Left forelimb (tissue), 1 donor: ENCODE measurements around the gene TMPRSS2.

Experiments used
- DNase-seq: peaks from one replicate; pipeline ENCODE4 v3.0.0-alpha.2; 2018; ENCODE audit warnings: low spot score

The TMPRSS2 gene

GRCh38 chr21:41447356-41447755 lies 60.6 kb downstream of the TMPRSS2 start:
- DNase-seq, result no peak

- no peak for DNase-seq
Observed at GRCh38 chr21:41446586-41446985, 61.4 kb downstream of the TMPRSS2 start.

- no peak for DNase-seq
Observed at GRCh38 chr21:41445465-41445862, 62.5 kb downstream of the TMPRSS2 start.

GRCh38 chr21:41444703-41445464 lies 63.1 kb downstream of the TMPRSS2 start:
- no peak for DNase-seq

- no peak for DNase-seq
Observed at GRCh38 chr21:41443562-41443961, 64.4 kb downstream of the TMPRSS2 start.

- DNase-seq, result no peak
Observed at GRCh38 chr21:41442481-41443186, 65.3 kb downstream of the TMPRSS2 start.

- DNase-seq, result no peak
Observed at GRCh38 chr21:41441546-41441945, 66.4 kb downstream of the TMPRSS2 start.

- no peak for DNase-seq
Observed at GRCh38 chr21:41439248-41439647, 68.7 kb downstream of the TMPRSS2 start.

- DNase-seq, result peak; percentile 9
Observed at GRCh38 chr21:41438425-41439113, 69.4 kb downstream of the TMPRSS2 start.

- peak; percentile 6 for DNase-seq
Observed at GRCh38 chr21:41437729-41438128, 70.2 kb downstream of the TMPRSS2 start.

GRCh38 chr21:41435706-41436105 lies 72.3 kb downstream of the TMPRSS2 start:
- peak; percentile 56 for DNase-seq

GRCh38 chr21:41433566-41433965 lies 74.4 kb downstream of the TMPRSS2 start:
- DNase-seq, result no peak

GRCh38 chr21:41432562-41433460 lies 75.1 kb downstream of the TMPRSS2 start:
- no peak for DNase-seq

GRCh38 chr21:41431788-41432548 lies 76.0 kb downstream of the TMPRSS2 start:
- peak; percentile 18 for DNase-seq

- no peak for DNase-seq
Observed at GRCh38 chr21:41429925-41430491, 78.0 kb downstream of the TMPRSS2 start.

GRCh38 chr21:41429305-41429704 lies 78.7 kb downstream of the TMPRSS2 start:
- no peak for DNase-seq

GRCh38 chr21:41428847-41429246 lies 79.1 kb downstream of the TMPRSS2 start:
- DNase-seq, result no peak

GRCh38 chr21:41428311-41428710 lies 79.6 kb downstream of the TMPRSS2 start:
- DNase-seq, result no peak

- DNase-seq, result no peak
Observed at GRCh38 chr21:41427556-41427955, 80.4 kb downstream of the TMPRSS2 start.

- no peak for DNase-seq
Observed at GRCh38 chr21:41426676-41427404, 81.1 kb downstream of the TMPRSS2 start.
